Stimulated activated CD8-positive, alpha-beta memory T cell treated with anti-CD3 and anti-CD28 coated beads, Interleukin-12 subunit alpha, Interleukin-12 subunit beta, amount 100 ng/mL, for 24 hours (primary cell): Measurements from ENCODE around the gene MINPP1.
"Not testable (repeated sequence)": the region's sequence is repeated elsewhere in the genome, so short reads cannot be mapped to it uniquely, and the experiment has no call there.

ENCODE experiments used
- DNase-seq: peaks from one replicate; pipeline ENCODE4 v3.0.0-alpha.2; 2020; ENCODE audit errors: extremely low read depth

The MINPP1 gene

DNA sequence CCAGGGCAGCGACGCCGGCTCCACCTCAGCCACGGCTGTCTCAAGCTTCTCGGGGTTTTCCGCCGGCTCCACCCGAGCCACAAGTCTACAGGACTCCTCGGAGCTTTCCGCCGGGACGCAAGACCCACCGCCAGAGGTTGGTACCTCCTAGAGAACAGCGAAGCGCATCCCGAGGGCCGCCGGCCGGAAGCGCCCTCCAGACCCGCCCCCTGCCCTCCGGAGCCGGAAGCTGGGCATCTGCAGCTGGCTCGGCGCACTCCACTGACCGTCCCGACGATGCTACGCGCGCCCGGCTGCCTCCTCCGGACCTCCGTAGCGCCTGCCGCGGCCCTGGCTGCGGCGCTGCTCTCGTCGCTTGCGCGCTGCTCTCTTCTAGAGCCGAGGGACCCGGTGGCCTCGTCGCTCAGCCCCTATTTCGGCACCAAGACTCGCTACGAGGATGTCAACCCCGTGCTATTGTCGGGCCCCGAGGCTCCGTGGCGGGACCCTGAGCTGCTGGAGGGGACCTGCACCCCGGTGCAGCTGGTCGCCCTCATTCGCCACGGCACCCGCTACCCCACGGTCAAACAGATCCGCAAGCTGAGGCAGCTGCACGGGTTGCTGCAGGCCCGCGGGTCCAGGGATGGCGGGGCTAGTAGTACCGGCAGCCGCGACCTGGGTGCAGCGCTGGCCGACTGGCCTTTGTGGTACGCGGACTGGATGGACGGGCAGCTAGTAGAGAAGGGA lies at the start of gene MINPP1:
Gene MINPP1 (plus strand): TSS at position 254 of the 726 bp plus-strand sequence. CDS start 23 bp downstream, at position 277.
- peak; percentile 68 for DNase-seq

GRCh38 chr10:87456586-87457220 lies 48.0 kb upstream of the MINPP1 start:
- DNase-seq, result not testable (repeated sequence)

DNA sequence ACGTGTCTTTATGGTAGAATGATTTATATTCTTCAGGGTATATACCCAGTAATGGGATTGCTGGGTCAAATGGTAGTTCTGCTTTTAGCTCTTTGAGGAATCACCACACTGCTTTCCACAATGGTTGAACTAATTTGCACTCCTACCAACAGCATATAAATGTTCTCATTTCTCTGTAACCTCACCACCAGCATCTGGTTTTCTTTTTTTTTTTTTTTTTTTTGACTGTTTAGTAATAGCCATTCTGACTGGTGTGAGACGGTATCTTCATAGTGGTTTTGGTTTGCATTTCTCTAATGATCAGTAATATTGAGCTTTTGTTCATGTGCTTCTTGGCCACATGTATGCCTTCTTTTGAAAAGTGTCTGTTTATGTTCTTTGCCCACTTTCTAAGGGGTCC lies 42.9 kb upstream of the MINPP1 start:
- DNase-seq, result not testable (repeated sequence)

- DNase-seq, result not testable (repeated sequence)
Measured at GRCh38 chr10:87466849-87467248, 37.8 kb upstream of the MINPP1 start.

DNA sequence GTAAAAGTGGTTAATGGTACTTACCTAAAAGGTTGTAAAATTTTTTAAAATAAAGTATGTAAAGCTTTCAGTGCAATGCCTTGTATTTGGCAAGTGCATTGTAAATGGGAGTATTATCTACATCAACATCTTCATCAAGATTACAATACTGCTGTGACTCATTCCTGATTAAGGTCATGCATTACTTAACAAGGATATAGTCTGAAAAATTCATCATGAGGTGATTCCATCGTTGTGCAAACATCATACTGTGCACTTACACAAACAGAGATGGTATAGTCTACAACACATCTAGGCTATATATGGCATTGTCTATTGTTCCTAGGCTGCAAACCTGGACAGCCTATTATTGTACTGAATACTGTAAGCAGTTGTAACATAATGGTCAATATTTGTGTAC lies 16.0 kb upstream of the MINPP1 start:
- DNase-seq, result not testable (repeated sequence)

- not testable (repeated sequence) for DNase-seq
Measured at GRCh38 chr10:87490285-87490684, 14.4 kb upstream of the MINPP1 start.

DNA sequence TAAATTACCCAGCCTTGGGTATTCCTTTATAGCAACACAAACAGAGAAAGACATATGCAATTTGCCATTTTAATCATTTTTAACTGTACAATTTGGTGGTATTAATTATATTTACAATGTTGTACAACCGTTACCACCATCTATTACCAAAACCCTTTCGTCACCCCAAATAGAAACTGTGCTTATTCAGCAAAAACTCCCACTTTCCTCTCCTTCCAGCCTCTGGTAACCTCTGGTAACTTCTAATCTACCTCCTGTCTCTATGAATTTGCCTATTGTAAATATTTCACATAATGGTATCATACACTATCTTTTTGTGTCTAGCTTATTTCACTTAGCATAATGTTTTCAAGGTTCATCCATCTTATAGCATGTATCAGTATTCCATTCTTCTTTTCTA lies 12.2 kb upstream of the MINPP1 start:
- DNase-seq, result not testable (repeated sequence)

DNA sequence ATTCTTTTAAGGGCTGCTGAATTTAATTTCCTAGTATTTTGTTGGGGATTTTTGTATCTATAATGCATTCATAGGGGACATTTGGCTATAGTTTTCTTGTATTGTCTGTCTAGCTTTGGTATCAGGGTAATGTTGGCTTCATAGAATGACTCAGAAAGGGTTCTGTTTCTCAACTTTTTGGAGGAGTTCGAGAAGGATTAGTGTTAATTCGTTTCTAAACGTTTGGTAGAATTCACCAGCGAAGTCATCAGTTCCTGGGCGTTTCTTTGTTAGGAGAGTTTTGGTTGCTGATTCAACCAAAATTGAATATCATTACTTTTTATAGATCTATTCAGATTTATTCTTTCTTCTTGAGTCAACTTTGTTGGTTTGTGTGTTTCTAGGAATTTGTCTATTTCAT lies 9.2 kb upstream of the MINPP1 start:
- not testable (repeated sequence) for DNase-seq

- not testable (repeated sequence) for DNase-seq
Measured at GRCh38 chr10:87497386-87497785, 7.3 kb upstream of the MINPP1 start.

GRCh38 chr10:87498106-87498789 lies 6.4 kb upstream of the MINPP1 start:
- DNase-seq, result not testable (repeated sequence)

DNA sequence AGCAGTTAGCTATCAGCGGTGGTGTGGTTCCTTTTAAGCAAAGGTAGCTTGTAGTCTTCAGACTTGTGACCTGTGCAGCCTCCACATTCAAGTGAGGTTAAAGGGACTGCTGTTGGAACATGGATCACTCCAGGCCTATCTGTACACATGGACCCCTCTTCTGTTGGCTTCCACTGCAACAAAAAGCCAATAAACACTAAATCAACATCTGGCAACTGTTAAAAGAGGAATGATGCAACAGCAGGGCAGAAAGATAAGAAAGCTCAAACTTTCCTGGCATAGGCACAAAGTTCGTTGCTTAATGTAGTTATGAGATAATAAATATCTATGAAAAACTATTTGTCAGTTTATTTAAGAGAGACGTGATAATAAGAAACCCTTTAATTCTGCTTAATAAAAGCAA lies 4.0 kb upstream of the MINPP1 start:
- DNase-seq, result no peak

- no peak for DNase-seq
Measured at GRCh38 chr10:87503401-87503800, 1.3 kb upstream of the MINPP1 start.

DNA sequence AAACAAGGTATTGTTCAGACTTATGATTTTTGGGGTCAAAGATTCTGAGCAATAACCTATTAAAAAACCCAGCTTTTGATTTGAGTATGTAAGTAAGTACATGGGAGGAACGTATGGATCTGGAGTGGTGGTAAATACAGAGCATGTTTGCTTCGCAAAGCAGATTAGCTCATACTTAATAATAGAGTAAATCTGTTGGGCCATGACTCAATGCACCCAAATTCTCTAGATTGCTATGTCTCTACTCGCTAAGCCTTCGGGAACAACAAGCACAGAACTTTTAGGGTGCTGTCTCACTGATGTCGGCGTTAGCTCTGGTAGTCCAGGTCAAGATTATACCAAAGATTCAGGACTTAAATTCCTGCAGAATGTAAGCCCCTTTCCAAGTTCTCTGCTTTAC lies 807 bp upstream of the MINPP1 start:
- no peak for DNase-seq

GRCh38 chr10:87504307-87504639 lies 420 bp upstream of the MINPP1 start:
- no peak for DNase-seq

DNA sequence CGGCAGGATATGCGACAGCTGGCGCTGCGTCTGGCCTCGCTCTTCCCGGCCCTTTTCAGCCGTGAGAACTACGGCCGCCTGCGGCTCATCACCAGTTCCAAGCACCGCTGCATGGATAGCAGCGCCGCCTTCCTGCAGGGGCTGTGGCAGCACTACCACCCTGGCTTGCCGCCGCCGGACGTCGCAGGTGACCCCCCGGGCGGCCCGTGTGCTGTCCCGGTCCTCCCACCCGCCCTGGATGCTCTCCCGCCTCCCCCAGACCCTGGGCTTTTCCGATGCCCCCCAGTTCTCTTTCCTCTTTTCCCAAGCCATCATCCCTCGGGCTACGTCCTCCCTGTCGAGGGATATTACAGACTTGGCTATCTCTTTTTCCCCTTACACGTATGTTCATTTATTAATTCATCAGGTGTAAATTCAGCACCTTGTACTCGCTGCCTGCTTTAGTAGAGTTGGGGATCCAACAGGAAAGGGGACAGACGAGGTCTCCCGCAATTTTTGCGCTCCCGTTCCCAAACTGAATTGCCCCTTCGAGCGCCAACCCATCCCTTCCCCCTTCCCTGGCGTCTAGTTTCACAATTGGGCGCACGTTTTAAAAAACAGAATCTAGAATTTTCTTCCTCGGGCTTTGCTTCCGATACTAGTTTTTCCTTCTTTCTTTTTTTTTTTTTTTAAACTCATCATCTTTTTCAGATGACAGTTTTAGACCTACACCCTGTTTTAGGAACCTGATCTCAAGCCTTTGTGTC lies 846 bp downstream of the MINPP1 start:
- DNase-seq, result peak; percentile 5

DNA sequence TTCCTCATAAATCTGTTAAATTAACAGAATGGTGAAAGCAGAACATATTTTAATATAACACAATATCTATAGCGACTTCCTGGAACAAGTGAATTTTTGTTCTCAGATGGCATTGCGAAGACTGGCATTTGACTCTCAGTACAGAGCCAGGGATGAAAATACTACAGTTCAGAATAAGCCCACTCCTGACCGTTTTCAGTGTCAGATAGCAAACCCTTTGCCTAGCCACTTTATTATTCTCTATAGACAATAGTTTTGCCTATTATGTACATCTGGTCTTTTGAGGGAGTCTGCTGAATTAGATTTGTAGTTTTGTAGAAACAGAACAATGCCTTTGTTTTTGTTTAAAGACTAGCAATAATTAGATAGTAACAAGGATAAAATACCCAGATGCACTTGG lies 2.3 kb downstream of the MINPP1 start:
- no peak for DNase-seq

DNA sequence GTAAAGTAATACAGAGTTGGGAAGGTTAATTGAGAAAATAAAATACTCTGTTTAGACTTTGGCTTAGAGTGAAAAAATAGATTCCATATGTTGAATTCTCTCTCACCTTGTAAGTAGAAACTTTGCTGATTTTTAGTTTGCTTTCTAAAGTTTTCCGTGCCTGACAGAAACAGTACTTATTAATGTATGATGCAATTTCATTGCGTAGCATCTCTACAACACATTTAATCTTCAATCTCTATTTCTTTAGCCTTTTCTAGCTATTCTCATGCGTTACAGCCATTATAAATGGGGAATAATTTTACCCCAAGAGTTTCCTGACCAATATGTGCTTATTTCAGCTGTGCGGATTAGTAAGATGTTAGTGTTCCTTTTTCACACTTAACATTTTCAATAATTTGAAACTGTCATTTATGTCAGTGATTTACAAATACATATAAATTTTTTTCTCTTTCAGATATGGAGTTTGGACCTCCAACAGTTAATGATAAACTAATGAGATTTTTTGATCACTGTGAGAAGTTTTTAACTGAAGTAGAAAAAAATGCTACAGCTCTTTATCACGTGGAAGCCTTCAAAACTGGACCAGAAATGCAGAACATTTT lies 3.3 kb downstream of the MINPP1 start:
- DNase-seq, result no peak

DNA sequence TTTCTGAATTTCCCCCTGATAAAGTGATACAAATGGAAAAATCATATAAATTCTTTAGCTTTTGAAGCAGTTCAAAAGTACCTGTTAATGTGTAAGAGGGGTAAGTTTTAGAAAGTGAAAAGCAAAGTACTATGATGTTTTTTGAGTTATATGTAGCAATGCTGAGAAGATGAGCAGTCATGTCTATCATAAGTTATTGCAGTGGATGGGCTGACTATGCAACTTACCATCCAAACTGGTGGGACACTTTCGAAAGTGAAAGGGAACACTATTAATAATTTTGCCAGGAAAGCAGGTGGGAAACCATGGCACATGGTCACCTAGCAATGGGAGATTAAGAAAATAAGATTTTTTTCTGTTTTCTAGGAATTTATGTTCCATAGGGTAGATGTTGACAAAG lies 4.1 kb downstream of the MINPP1 start:
- DNase-seq, result no peak

DNA sequence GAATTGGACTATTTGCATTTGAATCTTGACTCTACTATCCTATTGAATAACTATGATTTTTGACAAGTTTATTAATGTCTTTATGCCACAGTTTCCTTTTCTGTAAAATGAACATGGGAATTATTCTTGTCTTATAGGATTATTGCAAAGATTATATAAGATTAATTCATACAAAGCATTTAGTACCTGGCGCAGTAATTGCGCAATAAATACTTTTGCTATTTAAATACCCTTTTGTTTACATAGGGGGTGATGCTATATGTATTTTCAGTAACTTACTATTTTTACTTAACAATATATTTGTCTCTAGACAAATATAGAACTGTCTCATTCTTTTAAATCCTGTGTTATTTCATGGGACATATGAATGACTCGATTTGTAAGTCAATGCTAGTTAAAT lies 5.3 kb downstream of the MINPP1 start:
- DNase-seq, result no peak

DNA sequence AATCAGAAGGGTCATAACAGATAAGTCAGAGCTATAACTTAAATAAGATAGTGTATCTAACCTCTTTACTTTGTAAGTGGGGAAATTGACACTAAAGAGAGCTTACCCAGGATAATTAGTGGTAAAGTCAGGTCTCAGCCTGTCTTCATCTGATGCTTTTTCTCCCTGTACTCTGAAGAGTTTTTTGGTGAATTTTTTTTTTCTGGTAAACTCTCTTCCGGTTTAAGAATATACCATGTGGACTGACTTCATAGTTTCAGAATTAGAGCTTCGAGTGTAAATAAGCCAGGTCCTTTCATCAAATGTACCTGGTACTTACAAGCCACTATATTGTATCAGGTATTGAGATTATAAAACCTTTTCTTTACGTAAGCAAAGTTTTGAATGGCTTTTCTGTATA lies 6.8 kb downstream of the MINPP1 start:
- DNase-seq, result no peak

DNA sequence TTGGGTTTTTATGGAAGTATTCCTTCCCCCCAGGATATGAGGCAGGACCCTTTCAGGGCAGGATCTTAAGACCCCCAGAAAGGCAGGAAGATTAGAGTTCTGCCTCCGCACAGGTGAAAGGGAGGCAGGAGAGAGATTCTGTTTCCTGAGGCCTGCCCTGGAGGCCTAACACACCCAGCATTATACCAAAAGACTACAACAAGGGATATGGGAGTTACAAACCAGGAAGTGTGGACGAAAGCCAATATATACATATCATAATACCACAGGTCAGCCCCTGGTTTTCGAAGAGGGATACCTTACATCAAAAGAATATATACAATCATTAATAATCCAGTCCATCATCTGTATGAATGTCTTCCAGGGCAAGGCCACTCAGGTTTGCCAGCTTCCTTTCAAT lies 14.2 kb downstream of the MINPP1 start:
- DNase-seq, result no peak

GRCh38 chr10:87519582-87519981 lies 14.9 kb downstream of the MINPP1 start:
- DNase-seq, result no peak
